Lower lobe of right lung (tissue), 2 donors: ENCODE measurements around the gene EXOC7. TPM values are rescaled to one million over a fixed set of nuclear protein-coding genes. Genes with fewer than 3 reads are reported as not detected.
A peak's percentile ranks its signal among the peaks of the same experiment; 100 is the strongest.

Source experiments
- ATAC-seq, 2 donors: fragments of 200-7000 bp; cut with Tn5 transposase; one replicate each; pipeline ENCODE4 v1.9.1; 2020 to 2022; ENCODE audit warnings: mild to moderate bottlenecking in 2 of 2, moderate library complexity in 2 of 2
- DNase-seq: peaks from one replicate; pipeline ENCODE4 v3.0.0-alpha.2; 2020
- H3K27ac ChIP-seq: fragments of 200-600 bp; one replicate; pipeline ENCODE4 v1.8.0; 2022
- H3K27me3 ChIP-seq: fragments of 200-600 bp; one replicate; pipeline ENCODE4 v1.8.0; 2022; ENCODE audit warnings: low read depth
- H3K36me3 ChIP-seq: fragments of 200-600 bp; one replicate; pipeline ENCODE4 v1.8.0; 2022; ENCODE audit warnings: mild to moderate bottlenecking
- H3K4me1 ChIP-seq: fragments of 200-600 bp; one replicate; pipeline ENCODE4 v1.8.0; 2022
- H3K4me3 ChIP-seq: fragments of 200-600 bp; one replicate; pipeline ENCODE4 v1.8.0; 2022; ENCODE audit warnings: mild to moderate bottlenecking
- H3K9me3 ChIP-seq: fragments of 200-600 bp; one replicate; pipeline ENCODE4 v1.8.0; 2022
- CTCF ChIP-seq: fragments of 200-600 bp; IDR thresholded peaks from one replicate; pipeline ENCODE4 v1.8.0; 2022; ENCODE audit warnings: antibody characterized with exemption, mild to moderate bottlenecking
- intact Hi-C: fragments of 100-400 bp; cut with DNase I; formaldehyde crosslinking; loops from one replicate; pipeline ENCODE4 v1.11.0; 2022
- total RNA-seq: library from RNA; stranded (reverse); fragmentation: NEBNext Ultra II Directional; extraction: Animal tissue kit (Norgen Biotek cat#: 25700); gene quantifications from one replicate; pipeline ENCODE4 v1.2.1, GENCODE V29; 2021
- donor health status: DM: no; HTN: yes; CAD: no; lungs with severe emphysema.

The EXOC7 gene
- total RNA-seq, 1 donor from 2014 or later, result 118 TPM

- no peak for DNase-seq
- Histone ChIP-seq H3K36me3 (no peaks in the 10 kb centered on the region), H3K4me1 (peaks cover 27% of the 10 kb centered on the region), H3K27ac (no peak overlapping the region), H3K4me3 (no peak overlapping the region), H3K27me3 (no peaks in the 10 kb centered on the region), H3K9me3 (no peaks in the 10 kb centered on the region)
- TF ChIP-seq CTCF, result no peak
- intact Hi-C loops, result no loop called here
- ATAC-seq, result no peak
These were observed 45.6 kb upstream of the EXOC7 start for GRCh38 chr17:76149214-76149613.

GRCh38 chr17:76148015-76148326 is 44.4 kb upstream of the EXOC7 start:
- intact Hi-C loops, result no loop called here
- no peaks in the 10 kb centered on the region for H3K36me3 ChIP-seq
- ATAC-seq, result no peak
- no peak overlapping the region for H3K27ac ChIP-seq
- DNase-seq, result no peak
- H3K4me3 ChIP-seq, result no peak overlapping the region
- H3K4me1 ChIP-seq, result peaks cover 36% of the 10 kb centered on the region
- no peaks in the 10 kb centered on the region for H3K9me3 ChIP-seq
- H3K27me3 ChIP-seq, result no peaks in the 10 kb centered on the region
- TF ChIP-seq CTCF, result peak; percentile 2

GRCh38 chr17:76147211-76148014 is 43.8 kb upstream of the EXOC7 start:
- Histone ChIP-seq H3K9me3 (no peaks in the 10 kb centered on the region), H3K36me3 (no peaks in the 10 kb centered on the region), H3K4me1 (peaks cover 37% of the 10 kb centered on the region), H3K27me3 (no peaks in the 10 kb centered on the region), H3K27ac (no peak overlapping the region), H3K4me3 (no peak overlapping the region)
- ATAC-seq (no peak), DNase-seq (no peak)
- intact Hi-C loops, result no loop called here
- TF ChIP-seq CTCF, result peak; percentile 59

GRCh38 chr17:76146053-76146851 is 42.7 kb upstream of the EXOC7 start:
- no peaks in the 10 kb centered on the region for H3K9me3 ChIP-seq
- no peak overlapping the region for H3K4me3 ChIP-seq
- ATAC-seq (no peak), DNase-seq (no peak)
- H3K4me1 ChIP-seq, result peaks cover 47% of the 10 kb centered on the region
- no peak for TF ChIP-seq CTCF
- peak overlapping the region; percentile 76 for H3K27ac ChIP-seq
- H3K27me3 ChIP-seq, result no peaks in the 10 kb centered on the region
- no peaks in the 10 kb centered on the region for H3K36me3 ChIP-seq
- intact Hi-C loops, result no loop called here

- no peak for ATAC-seq
- peak overlapping the region; percentile 7 for H3K4me3 ChIP-seq
- no peak for TF ChIP-seq CTCF
- no peaks in the 10 kb centered on the region for H3K36me3 ChIP-seq
- peaks cover 55% of the 10 kb centered on the region for H3K4me1 ChIP-seq
- peak overlapping the region; percentile 76 for H3K27ac ChIP-seq
- peaks cover 1% of the 10 kb centered on the region for H3K27me3 ChIP-seq
- DNase-seq, result no peak
- intact Hi-C loops, result no loop called here
- H3K9me3 ChIP-seq, result no peaks in the 10 kb centered on the region
These were observed 41.9 kb upstream of the EXOC7 start for GRCh38 chr17:76145231-76146052.
